ENCODE measurements around the gene VPS51.

Gene VPS51

GRCh38 chr11:65121865-65122696, 26.1 kb downstream of the VPS51 start, which contains the start of the genes FAU and MRPL49:
FAU (minus strand) TSS chr11:65122134; CDS start chr11:65121813, 321 bp downstream.
MRPL49 (plus strand) TSS chr11:65122321; CDS start chr11:65122347, 26 bp downstream.
- DNase-seq, result peak; percentile 93

GRCh38 chr11:65124480-65125196, 28.6 kb downstream of the VPS51 start:
- DNase-seq, result no peak

GRCh38 chr11:65125197-65126056, 29.4 kb downstream of the VPS51 start:
- no peak for DNase-seq

GRCh38 chr11:65126624-65127274, 30.7 kb downstream of the VPS51 start:
- DNase-seq, result no peak

- DNase-seq, result no peak
Observed at GRCh38 chr11:65127473-65128181, 31.6 kb downstream of the VPS51 start.

- DNase-seq, result no peak
Observed at GRCh38 chr11:65128182-65129145, 32.5 kb downstream of the VPS51 start.

- no peak for DNase-seq
Observed at GRCh38 chr11:65129649-65130441, 33.8 kb downstream of the VPS51 start.

- no peak for DNase-seq
Observed at GRCh38 chr11:65130631-65131416, 34.8 kb downstream of the VPS51 start.

- DNase-seq, result no peak
Observed at GRCh38 chr11:65131417-65131776, 35.4 kb downstream of the VPS51 start.

GRCh38 chr11:65131895-65132237, 35.9 kb downstream of the VPS51 start:
- no peak for DNase-seq

GRCh38 chr11:65132238-65132987, 36.4 kb downstream of the VPS51 start:
- DNase-seq, result no peak

- no peak for DNase-seq
Observed at GRCh38 chr11:65132988-65133700, 37.1 kb downstream of the VPS51 start.

GRCh38 chr11:65133724-65134123, 37.7 kb downstream of the VPS51 start:
- no peak for DNase-seq

GRCh38 chr11:65134240-65134951, 38.4 kb downstream of the VPS51 start, which contains the start of gene SYVN1:
SYVN1 (minus strand) TSS chr11:65134519; CDS start chr11:65133601, 918 bp downstream.
- DNase-seq, result peak; percentile 63

GRCh38 chr11:65134952-65135632, 39.1 kb downstream of the VPS51 start:
- DNase-seq, result peak; percentile 92

- no peak for DNase-seq
Observed at GRCh38 chr11:65135633-65136145, 39.7 kb downstream of the VPS51 start.

Measured in DMS 273 treated with DMSO at 0.1 percent for 48 hours (cell line).